ENCODE measurements around the gene SEBOX. TPM values are rescaled to one million over a fixed set of nuclear protein-coding genes. Genes with fewer than 3 reads are reported as not detected.
A peak's percentile ranks its signal among the peaks of the same experiment; 100 is the strongest.

The SEBOX gene
- total RNA-seq, 2 donors from 2014 or later, result not detected

- peaks cover 41% of the 10 kb centered on the region for H3K36me3 ChIP-seq (ENCODE audit: control insufficient read depth, insufficient read depth, low read length)
- Mint-ChIP-seq H3K4me1 (peaks cover 27% of the 10 kb centered on the region), H3K4me3 (no peak overlapping the region), H3K27me3 (ENCODE audit: insufficient read depth) (peaks cover 1% of the 10 kb centered on the region), H3K36me3 (ENCODE audit: low read depth) (peaks cover 30% of the 10 kb centered on the region), H3K9me3 (no peaks in the 10 kb centered on the region), H3K27ac (peak overlapping the region; percentile 87)
- H3K9ac ChIP-seq (ENCODE audit: extremely low read depth, low read length, poor library complexity, severe bottlenecking), result no peak overlapping the region
- DNase-seq, result peak; percentile 63
- H3K4me3 ChIP-seq (ENCODE audit: low read length), result no peak overlapping the region
- no peaks in the 10 kb centered on the region for H3K9me3 ChIP-seq (ENCODE audit: control insufficient read depth, low read length)
- 91 to 96% methylated on average over 4 to 5 of the region's 5 CpGs for whole genome bisulfite sequencing, 2 experiments (ENCODE audit: insufficient coverage in 1 of 2, insufficient read length in 1 of 2)
- H3K27ac ChIP-seq (ENCODE audit: low read depth, low read length), result no peak overlapping the region
- H3K27me3 ChIP-seq (ENCODE audit: control insufficient read depth, insufficient read depth, low read length, poor library complexity, severe bottlenecking), result no peaks in the 10 kb centered on the region
- H3K4me1 ChIP-seq (ENCODE audit: control insufficient read depth, insufficient read depth, low read length), result peaks cover 7% of the 10 kb centered on the region
- TF ChIP-seq CTCF (conservative IDR thresholded peaks at IDR 0.05), result peak; percentile 56
These were observed 26.8 kb downstream of the SEBOX start for GRCh38 chr17:28338056-28338768.

- Histone ChIP-seq H3K4me3 (ENCODE audit: low read length) (peak overlapping the region; percentile 93), H3K9ac (ENCODE audit: extremely low read depth, low read length, poor library complexity, severe bottlenecking) (peak overlapping the region; percentile 99), H3K36me3 (ENCODE audit: control insufficient read depth, insufficient read depth, low read length) (peaks cover 21% of the 10 kb centered on the region), H3K9me3 (ENCODE audit: control insufficient read depth, low read length) (no peaks in the 10 kb centered on the region), H3K27ac (ENCODE audit: low read depth, low read length) (peak overlapping the region; percentile 93), H3K27me3 (ENCODE audit: control insufficient read depth, insufficient read depth, low read length, poor library complexity, severe bottlenecking) (no peaks in the 10 kb centered on the region), H3K4me1 (ENCODE audit: control insufficient read depth, insufficient read depth, low read length) (peaks cover 7% of the 10 kb centered on the region)
- Mint-ChIP-seq H3K4me3 (peak overlapping the region; percentile 98), H3K27me3 (ENCODE audit: insufficient read depth) (peaks cover 1% of the 10 kb centered on the region), H3K4me1 (peaks cover 27% of the 10 kb centered on the region), H3K36me3 (ENCODE audit: low read depth) (peaks cover 14% of the 10 kb centered on the region), H3K27ac (peak overlapping the region; percentile 100), H3K9me3 (no peaks in the 10 kb centered on the region)
- TF ChIP-seq CTCF (conservative IDR thresholded peaks at IDR 0.05), result no peak
- peak; percentile 95 for DNase-seq
- WGBS, 2 experiments (ENCODE audit: insufficient coverage in 1 of 2, insufficient read length in 1 of 2), result 3 to 9% methylated on average over 16 to 29 of the region's 29 CpGs
These were observed 28.8 kb downstream of the SEBOX start for GRCh38 chr17:28335959-28336871.

- DNase-seq, result peak; percentile 100
- peaks cover 27% of the 10 kb centered on the region for H3K4me1 Mint-ChIP-seq
- H3K36me3 ChIP-seq (ENCODE audit: control insufficient read depth, insufficient read depth, low read length), result peaks cover 14% of the 10 kb centered on the region
- WGBS, 2 experiments (ENCODE audit: insufficient coverage in 1 of 2, insufficient read length in 1 of 2), result 0% methylated on average over 20 to 62 of the region's 62 CpGs
- H3K4me1 ChIP-seq (ENCODE audit: control insufficient read depth, insufficient read depth, low read length), result peaks cover 7% of the 10 kb centered on the region
- peak within 1 kb of the TSS; percentile 100 for H3K27ac Mint-ChIP-seq
- H3K4me3 Mint-ChIP-seq, result peak within 1 kb of the TSS; percentile 98
- H3K9me3 Mint-ChIP-seq, result no peaks in the 10 kb centered on the region
- H3K27me3 Mint-ChIP-seq (ENCODE audit: insufficient read depth), result peaks cover 1% of the 10 kb centered on the region
- no peak for TF ChIP-seq CTCF (conservative IDR thresholded peaks at IDR 0.05)
- H3K9me3 ChIP-seq (ENCODE audit: control insufficient read depth, low read length), result no peaks in the 10 kb centered on the region
- peak within 1 kb of the TSS; percentile 99 for H3K9ac ChIP-seq (ENCODE audit: extremely low read depth, low read length, poor library complexity, severe bottlenecking)
- no peaks in the 10 kb centered on the region for H3K27me3 ChIP-seq (ENCODE audit: control insufficient read depth, insufficient read depth, low read length, poor library complexity, severe bottlenecking)
- peak within 1 kb of the TSS; percentile 93 for H3K4me3 ChIP-seq (ENCODE audit: low read length)
- peaks cover 10% of the 10 kb centered on the region for H3K36me3 Mint-ChIP-seq (ENCODE audit: low read depth)
- H3K27ac ChIP-seq (ENCODE audit: low read depth, low read length), result peak within 1 kb of the TSS; percentile 93
These were observed 29.6 kb downstream of the SEBOX start, which contains the start of the genes IFT20 and TNFAIP1 for GRCh38 chr17:28335201-28335958. TSS of gene IFT20 (minus strand) at chr17:28335472. CDS start at chr17:28331985, 3,487 bp downstream. TSS of gene TNFAIP1 (plus strand) at chr17:28335761. CDS start at chr17:28339522, 3,761 bp downstream.

Measured in endodermal cell (in vitro differentiated cells).